ENCODE data around the gene SGSH.
"Not testable (repeated sequence)": the region's sequence is repeated elsewhere in the genome, so short reads cannot be mapped to it uniquely, and the experiment has no call there.

GRCh38 chr17:80244448-80244847 lies 24.3 kb upstream of the SGSH start:
- TF ChIP-seq POLR2AphosphoS5, POLR2A, CTCF, EP300 (IDR thresholded peaks at IDR 0.05): not testable (repeated sequence)

All from suprapubic skin (tissue), 4 donors.